Measurements from ENCODE around the gene GLT1D1.

Gene GLT1D1

GRCh38 chr12:128852026-128852698 is 1.1 kb upstream of the GLT1D1 start:
- intact Hi-C loops (cut with micrococcal nuclease) = no loop called here
- Mint-ChIP-seq H3K36me3 (ENCODE audit: low read depth) (no peaks in the 10 kb centered on the region), H3K27me3 (peaks cover 17% of the 10 kb centered on the region), H3K4me3 (no peak overlapping the region), H3K9me3 (no peaks in the 10 kb centered on the region), H3K27ac (no peak overlapping the region), H3K4me1 (ENCODE audit: low read depth) (peaks cover 21% of the 10 kb centered on the region)

- H3K27ac Mint-ChIP-seq = peak overlapping the region; percentile 72
- intact Hi-C loops (cut with micrococcal nuclease) = loop anchor here (2.0 kb wide), 1 partner anchor 29 kb away; no protein-coding TSS in a partner anchor
- no peaks in the 10 kb centered on the region for H3K36me3 Mint-ChIP-seq (ENCODE audit: low read depth)
- peaks cover 28% of the 10 kb centered on the region for H3K4me1 Mint-ChIP-seq (ENCODE audit: low read depth)
- H3K27me3 Mint-ChIP-seq = peaks cover 12% of the 10 kb centered on the region
- H3K4me3 Mint-ChIP-seq = peak overlapping the region; percentile 82
- H3K9me3 Mint-ChIP-seq = no peaks in the 10 kb centered on the region
Observed at GRCh38 chr12:128853600-128854197, 421 bp downstream of the GLT1D1 start.

GRCh38 chr12:128856035-128856790 is 2.9 kb downstream of the GLT1D1 start:
- peaks cover 28% of the 10 kb centered on the region for H3K4me1 Mint-ChIP-seq (ENCODE audit: low read depth)
- H3K36me3 Mint-ChIP-seq (ENCODE audit: low read depth) = no peaks in the 10 kb centered on the region
- intact Hi-C loops (cut with micrococcal nuclease) = no loop called here
- no peak overlapping the region for H3K4me3 Mint-ChIP-seq
- H3K9me3 Mint-ChIP-seq = no peaks in the 10 kb centered on the region
- H3K27me3 Mint-ChIP-seq = peaks cover 12% of the 10 kb centered on the region
- peak overlapping the region; percentile 77 for H3K27ac Mint-ChIP-seq

GRCh38 chr12:128856791-128857078 is 3.5 kb downstream of the GLT1D1 start:
- Mint-ChIP-seq H3K36me3 (ENCODE audit: low read depth) (no peaks in the 10 kb centered on the region), H3K27ac (peak overlapping the region; percentile 77), H3K27me3 (peaks cover 9% of the 10 kb centered on the region), H3K4me3 (no peak overlapping the region), H3K4me1 (ENCODE audit: low read depth) (peaks cover 33% of the 10 kb centered on the region), H3K9me3 (no peaks in the 10 kb centered on the region)
- intact Hi-C loops (cut with micrococcal nuclease) = no loop called here

GRCh38 chr12:128857133-128857763 is 4.0 kb downstream of the GLT1D1 start:
- Mint-ChIP-seq H3K27me3 (peaks cover 9% of the 10 kb centered on the region), H3K36me3 (ENCODE audit: low read depth) (no peaks in the 10 kb centered on the region), H3K27ac (peak overlapping the region; percentile 77), H3K4me3 (no peak overlapping the region), H3K4me1 (ENCODE audit: low read depth) (peaks cover 33% of the 10 kb centered on the region), H3K9me3 (no peaks in the 10 kb centered on the region)
- intact Hi-C loops (cut with micrococcal nuclease) = no loop called here

GRCh38 chr12:128859311-128859710 is 6.0 kb downstream of the GLT1D1 start:
- Mint-ChIP-seq H3K36me3 (ENCODE audit: low read depth) (no peaks in the 10 kb centered on the region), H3K4me3 (no peak overlapping the region), H3K27ac (peak overlapping the region; percentile 21), H3K27me3 (no peaks in the 10 kb centered on the region), H3K4me1 (ENCODE audit: low read depth) (peaks cover 27% of the 10 kb centered on the region), H3K9me3 (no peaks in the 10 kb centered on the region)
- intact Hi-C loops (cut with micrococcal nuclease) = no loop called here

GRCh38 chr12:128861226-128862016 is 8.1 kb downstream of the GLT1D1 start:
- Mint-ChIP-seq H3K27ac (no peak overlapping the region), H3K27me3 (no peaks in the 10 kb centered on the region), H3K4me3 (no peak overlapping the region), H3K4me1 (ENCODE audit: low read depth) (peaks cover 27% of the 10 kb centered on the region), H3K9me3 (no peaks in the 10 kb centered on the region), H3K36me3 (ENCODE audit: low read depth) (no peaks in the 10 kb centered on the region)
- intact Hi-C loops (cut with micrococcal nuclease) = no loop called here

GRCh38 chr12:128863957-128864356 is 10.7 kb downstream of the GLT1D1 start:
- H3K4me3 Mint-ChIP-seq = no peak overlapping the region
- intact Hi-C loops (cut with micrococcal nuclease) = no loop called here
- no peaks in the 10 kb centered on the region for H3K9me3 Mint-ChIP-seq
- no peaks in the 10 kb centered on the region for H3K36me3 Mint-ChIP-seq (ENCODE audit: low read depth)
- H3K27ac Mint-ChIP-seq = no peak overlapping the region
- H3K4me1 Mint-ChIP-seq (ENCODE audit: low read depth) = peaks cover 17% of the 10 kb centered on the region
- H3K27me3 Mint-ChIP-seq = no peaks in the 10 kb centered on the region

GRCh38 chr12:128864516-128865186 is 11.4 kb downstream of the GLT1D1 start:
- peaks cover 17% of the 10 kb centered on the region for H3K4me1 Mint-ChIP-seq (ENCODE audit: low read depth)
- H3K36me3 Mint-ChIP-seq (ENCODE audit: low read depth) = no peaks in the 10 kb centered on the region
- no peak overlapping the region for H3K4me3 Mint-ChIP-seq
- H3K27me3 Mint-ChIP-seq = no peaks in the 10 kb centered on the region
- intact Hi-C loops (cut with micrococcal nuclease) = no loop called here
- no peak overlapping the region for H3K27ac Mint-ChIP-seq
- no peaks in the 10 kb centered on the region for H3K9me3 Mint-ChIP-seq

GRCh38 chr12:128867466-128867865 is 14.2 kb downstream of the GLT1D1 start:
- intact Hi-C loops (cut with micrococcal nuclease) = no loop called here
- Mint-ChIP-seq H3K27me3 (no peaks in the 10 kb centered on the region), H3K27ac (no peak overlapping the region), H3K4me1 (ENCODE audit: low read depth) (peaks cover 28% of the 10 kb centered on the region), H3K9me3 (no peaks in the 10 kb centered on the region), H3K4me3 (no peak overlapping the region), H3K36me3 (ENCODE audit: low read depth) (no peaks in the 10 kb centered on the region)

GRCh38 chr12:128871516-128871892 is 18.2 kb downstream of the GLT1D1 start:
- H3K9me3 Mint-ChIP-seq = no peaks in the 10 kb centered on the region
- no peak overlapping the region for H3K27ac Mint-ChIP-seq
- H3K36me3 Mint-ChIP-seq (ENCODE audit: low read depth) = peaks cover 11% of the 10 kb centered on the region
- peaks cover 22% of the 10 kb centered on the region for H3K4me1 Mint-ChIP-seq (ENCODE audit: low read depth)
- intact Hi-C loops (cut with micrococcal nuclease) = no loop called here
- H3K4me3 Mint-ChIP-seq = no peak overlapping the region
- H3K27me3 Mint-ChIP-seq = no peaks in the 10 kb centered on the region

GRCh38 chr12:128872303-128872702 is 19.0 kb downstream of the GLT1D1 start:
- peak overlapping the region; percentile 67 for H3K27ac Mint-ChIP-seq
- H3K4me3 Mint-ChIP-seq = no peak overlapping the region
- H3K9me3 Mint-ChIP-seq = peaks cover 8% of the 10 kb centered on the region
- H3K4me1 Mint-ChIP-seq (ENCODE audit: low read depth) = peaks cover 22% of the 10 kb centered on the region
- H3K27me3 Mint-ChIP-seq = no peaks in the 10 kb centered on the region
- intact Hi-C loops (cut with micrococcal nuclease) = no loop called here
- peaks cover 19% of the 10 kb centered on the region for H3K36me3 Mint-ChIP-seq (ENCODE audit: low read depth)

- H3K9me3 Mint-ChIP-seq = peaks cover 16% of the 10 kb centered on the region
- H3K4me1 Mint-ChIP-seq (ENCODE audit: low read depth) = peaks cover 14% of the 10 kb centered on the region
- no peak overlapping the region for H3K27ac Mint-ChIP-seq
- intact Hi-C loops (cut with micrococcal nuclease) = no loop called here
- H3K4me3 Mint-ChIP-seq = no peak overlapping the region
- peaks cover 29% of the 10 kb centered on the region for H3K36me3 Mint-ChIP-seq (ENCODE audit: low read depth)
- H3K27me3 Mint-ChIP-seq = no peaks in the 10 kb centered on the region
Observed at GRCh38 chr12:128876559-128876958, 23.3 kb downstream of the GLT1D1 start.

All from dendritic cell treated with granulocyte-macrophage colony-stimulating factor and Interleukin-4, amounts not matched to agents 40 ng/mL and 50 ng/mL, for 4 days (primary cell).